ENCODE results near the gene CCDC15.

- TF ChIP-seq CTCF (IDR thresholded peaks at IDR 0.05; ENCODE audit: poor library complexity) (no peak), EZH2 (IDR thresholded peaks at IDR 0.05; ENCODE audit: borderline replicate concordance) (no peak), EZH2phosphoT487 (IDR thresholded peaks at IDR 0.05; ENCODE audit: low read depth, severe bottlenecking, unreplicated experiment) (no peak)
Measured at GRCh38 chr11:125071846-125072217, 117.8 kb downstream of the CCDC15 start.
